Activated CD8-positive, alpha-beta memory T cell treated with anti-CD3 and anti-CD28 coated beads, Interleukin-2, amount 50 U/mL, for 1 hour (primary cell): ENCODE results near the gene SAA2.
"Not testable (repeated sequence)": the region's sequence is repeated elsewhere in the genome, so short reads cannot be mapped to it uniquely, and the experiment has no call there.

Experiments used
- DNase-seq: peaks from one replicate; pipeline ENCODE4 v3.0.0-alpha.2; 2020; ENCODE audit errors: extremely low read depth

The SAA2 gene

GRCh38 chr11:18248561-18248960 is at the start of gene SAA2:
Gene SAA2 (minus strand): TSS chr11:18248668. CDS start chr11:18248011, 657 bp downstream.
- DNase-seq = no peak

- DNase-seq = no peak
Observed at GRCh38 chr11:18295316-18295715, 46.8 kb upstream of the SAA2 start.

GRCh38 chr11:18294862-18295261 is 46.4 kb upstream of the SAA2 start:
- no peak for DNase-seq

- no peak for DNase-seq
Observed at GRCh38 chr11:18288911-18289310, 40.4 kb upstream of the SAA2 start.

GRCh38 chr11:18285841-18286240 is 37.4 kb upstream of the SAA2 start:
- DNase-seq = no peak

GRCh38 chr11:18282626-18283025 is 34.2 kb upstream of the SAA2 start:
- no peak for DNase-seq

GRCh38 chr11:18280438-18281045 is 32.1 kb upstream of the SAA2 start:
- DNase-seq = no peak

- no peak for DNase-seq
Observed at GRCh38 chr11:18277565-18278271, 29.2 kb upstream of the SAA2 start.

GRCh38 chr11:18271206-18271605 is 22.7 kb upstream of the SAA2 start:
- DNase-seq = no peak

- DNase-seq = no peak
Observed at GRCh38 chr11:18270102-18270501, 21.6 kb upstream of the SAA2 start.

- not testable (repeated sequence) for DNase-seq
Observed at GRCh38 chr11:18269252-18269651, 20.8 kb upstream of the SAA2 start.

- not testable (repeated sequence) for DNase-seq
Observed at GRCh38 chr11:18267335-18268133, 19.1 kb upstream of the SAA2 start.

- DNase-seq = no peak
Observed at GRCh38 chr11:18265949-18266348, 17.5 kb upstream of the SAA2 start, which contains the start of gene SAA1. Gene SAA1 (plus strand): TSS chr11:18266264. CDS start chr11:18266888, 624 bp downstream.

- DNase-seq = no peak
Observed at GRCh38 chr11:18264677-18265555, 16.4 kb upstream of the SAA2 start.

- DNase-seq = no peak
Observed at GRCh38 chr11:18264035-18264434, 15.6 kb upstream of the SAA2 start.

- not testable (repeated sequence) for DNase-seq
Observed at GRCh38 chr11:18262681-18263350, 14.3 kb upstream of the SAA2 start.

- no peak for DNase-seq
Observed at GRCh38 chr11:18261721-18262120, 13.3 kb upstream of the SAA2 start.

- DNase-seq = no peak
Observed at GRCh38 chr11:18259259-18259658, 10.8 kb upstream of the SAA2 start.

GRCh38 chr11:18254781-18255361 is 6.4 kb upstream of the SAA2 start:
- DNase-seq = no peak

- DNase-seq = no peak
Observed at GRCh38 chr11:18253778-18254338, 5.4 kb upstream of the SAA2 start.
